GM18907 (cell line): ENCODE measurements around the gene FXYD7.

Experiments used
- ATAC-seq: cut with Tn5 transposase; IDR thresholded peaks from one replicate; pipeline ENCODE4 v1.9.1; 2021; ENCODE audit warnings: mild to moderate bottlenecking, moderate library complexity; ENCODE audit not compliant: unreplicated experiment

Gene FXYD7

GRCh38 chr19:35162471-35163326 lies 19.6 kb downstream of the FXYD7 start:
- ATAC-seq, result no peak

- ATAC-seq, result no peak
Measured at GRCh38 chr19:35164418-35164817, 21.4 kb downstream of the FXYD7 start.

- no peak for ATAC-seq
Measured at GRCh38 chr19:35165200-35166058, 22.4 kb downstream of the FXYD7 start.

GRCh38 chr19:35166100-35167063 lies 23.3 kb downstream of the FXYD7 start:
- ATAC-seq, result no peak

- no peak for ATAC-seq
Measured at GRCh38 chr19:35167251-35168119, 24.4 kb downstream of the FXYD7 start.

GRCh38 chr19:35168196-35168595 lies 25.1 kb downstream of the FXYD7 start:
- no peak for ATAC-seq

- ATAC-seq, result no peak
Measured at GRCh38 chr19:35169221-35169995, 26.4 kb downstream of the FXYD7 start.

- no peak for ATAC-seq
Measured at GRCh38 chr19:35170359-35171061, 27.5 kb downstream of the FXYD7 start.

GRCh38 chr19:35171730-35172129 lies 28.7 kb downstream of the FXYD7 start:
- ATAC-seq, result no peak

- ATAC-seq, result no peak
Measured at GRCh38 chr19:35174226-35174625, 31.2 kb downstream of the FXYD7 start.

GRCh38 chr19:35176181-35176570 lies 33.1 kb downstream of the FXYD7 start:
- ATAC-seq, result no peak

GRCh38 chr19:35177377-35178274 lies 34.6 kb downstream of the FXYD7 start:
- no peak for ATAC-seq

GRCh38 chr19:35178701-35179100 lies 35.6 kb downstream of the FXYD7 start:
- ATAC-seq, result no peak

- ATAC-seq, result no peak
Measured at GRCh38 chr19:35179830-35180229, 36.8 kb downstream of the FXYD7 start.

- no peak for ATAC-seq
Measured at GRCh38 chr19:35181387-35181786, 38.3 kb downstream of the FXYD7 start.

- ATAC-seq, result no peak
Measured at GRCh38 chr19:35184267-35184666, 41.2 kb downstream of the FXYD7 start.

GRCh38 chr19:35184884-35185283 lies 41.8 kb downstream of the FXYD7 start:
- no peak for ATAC-seq
